Stimulated activated CD8-positive, alpha-beta memory T cell treated with anti-CD3 and anti-CD28 coated beads, Interleukin-12 subunit alpha, Interleukin-12 subunit beta, amount 100 ng/mL, for 24 hours (primary cell): ENCODE data around the gene ABCE1.

Experiments
- DNase-seq: peaks from one replicate; pipeline ENCODE4 v3.0.0-alpha.2; 2020; ENCODE audit errors: extremely low read depth

ABCE1 gene

DNA sequence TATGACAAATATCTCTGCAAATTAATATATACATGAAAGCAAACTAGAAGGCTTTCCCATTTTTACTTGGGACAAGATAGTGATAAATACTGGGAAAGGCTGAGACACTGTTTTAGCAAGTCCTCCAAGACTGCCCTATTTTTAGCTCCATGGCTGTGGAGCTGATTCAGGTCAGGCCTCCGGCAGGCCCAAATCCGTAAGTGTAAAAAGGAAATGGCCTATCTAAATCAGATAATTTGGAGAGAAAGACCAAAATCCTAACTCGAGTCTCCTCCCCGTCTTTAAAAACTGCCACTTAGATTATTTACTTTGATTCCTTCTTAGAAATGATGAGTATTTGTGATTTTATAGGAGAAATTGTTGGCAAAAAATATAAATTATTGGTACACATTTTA is 79.4 kb downstream of the ABCE1 start:
- DNase-seq: no peak

DNA sequence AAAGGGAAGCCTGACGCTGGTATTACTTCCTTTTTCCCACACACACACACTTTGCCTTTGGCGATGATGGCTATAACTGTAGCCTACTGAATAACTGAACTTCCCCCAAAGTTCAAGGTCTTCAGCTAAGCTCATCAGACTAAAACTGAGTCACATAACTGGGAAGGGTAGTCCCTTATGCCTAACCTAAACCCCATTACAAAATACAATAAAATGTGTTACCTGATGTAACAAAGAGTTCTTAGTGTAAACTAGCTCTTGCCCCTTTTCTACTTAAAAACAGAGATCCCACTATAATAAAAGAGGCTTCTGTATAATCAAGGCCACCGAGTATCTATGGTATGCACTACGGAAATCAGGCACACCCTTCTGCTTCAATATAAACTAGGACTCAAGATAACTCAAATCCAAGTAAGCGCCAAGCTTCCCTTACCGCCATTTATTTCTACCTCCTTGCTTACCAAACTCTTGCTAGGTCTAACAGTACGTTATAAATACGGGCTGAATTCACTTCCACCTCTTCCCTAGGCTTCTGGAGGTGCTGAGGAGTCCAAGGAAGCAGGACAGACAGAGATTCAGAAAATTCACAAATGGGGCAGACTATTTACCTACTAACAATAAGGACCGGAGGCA is 79.9 kb downstream of the ABCE1 start:
- no peak for DNase-seq

DNA sequence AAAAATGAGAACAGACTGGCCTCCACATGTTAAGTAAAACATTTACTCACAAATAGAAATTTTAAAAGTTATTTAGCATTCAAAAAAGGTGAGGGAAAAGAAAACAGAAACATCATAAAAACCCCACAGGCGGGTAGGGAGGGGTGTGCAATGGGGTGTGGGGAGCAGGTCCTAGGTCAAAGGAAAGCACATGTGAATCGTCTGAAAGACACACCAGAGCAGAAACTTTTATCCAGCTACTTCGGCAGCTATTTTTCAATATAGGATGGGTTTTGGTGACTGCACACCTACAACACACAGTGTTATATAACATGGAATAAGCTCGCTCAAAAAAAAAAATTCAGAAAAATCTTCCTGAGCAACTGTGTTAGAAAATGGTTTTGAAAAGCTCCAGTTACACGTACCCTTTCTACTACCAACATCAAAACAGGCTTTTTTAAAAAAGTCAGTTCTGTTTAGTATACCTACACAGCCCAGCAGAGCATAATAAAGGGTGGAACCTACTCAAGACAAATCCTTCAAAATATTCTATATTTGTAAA is 80.7 kb downstream of the ABCE1 start:
- DNase-seq: no peak
